Liver (tissue), 3 donors: ENCODE data around the gene METAP2.

ENCODE experiments used
- CTCF ChIP-seq: fragments of 150-350 bp; IDR thresholded peaks from 2 replicates; pipeline ENCODE4 v1.5.1; 2017; ENCODE audit warnings: improper control_type of control experiment, low read depth, low read length; ENCODE audit not compliant: missing input control
- GABPA ChIP-seq, 2 donors: IDR thresholded peaks in 1 of 2; conservative IDR thresholded peaks in 1 of 2; 2 replicates each; pipeline ENCODE4 v1.6.1; 2016; ENCODE audit warnings: antibody characterized with exemption in 2 of 2, mild to moderate bottlenecking in 1 of 2, moderate library complexity in 1 of 2
- REST ChIP-seq: IDR thresholded peaks from 2 replicates; pipeline ENCODE4 v1.6.1; 2016; ENCODE audit warnings: antibody characterized with exemption, mild to moderate bottlenecking
- RXRA ChIP-seq, 2 donors: IDR thresholded peaks; 2 replicates each; pipeline ENCODE4 v1.6.1; 2017 to 2018; ENCODE audit warnings: antibody characterized with exemption in 2 of 2, mild to moderate bottlenecking in 1 of 2
- donor health status: healthy.
- donor health status: healthy.

- TF ChIP-seq CTCF (no peak), RXRA (IDR thresholded peaks at IDR 0.05) (no peak), REST (no peak), GABPA (IDR thresholded peaks at IDR 0.05 in 1 of 2, conservative IDR thresholded peaks at IDR 0.05 in 1 of 2) (no peak)
Observed at GRCh38 chr12:95431120-95431519, 42.8 kb upstream of the METAP2 start.
